ENCODE results near the gene KRT83. TPM values are rescaled to one million over a fixed set of nuclear protein-coding genes. Genes with fewer than 3 reads are reported as not detected.
"Not testable (repeated sequence)": the region's sequence is repeated elsewhere in the genome, so short reads cannot be mapped to it uniquely, and the experiment has no call there.

The KRT83 gene
- total RNA-seq, 1 donor from 2014 or later, result not detected

DNA sequence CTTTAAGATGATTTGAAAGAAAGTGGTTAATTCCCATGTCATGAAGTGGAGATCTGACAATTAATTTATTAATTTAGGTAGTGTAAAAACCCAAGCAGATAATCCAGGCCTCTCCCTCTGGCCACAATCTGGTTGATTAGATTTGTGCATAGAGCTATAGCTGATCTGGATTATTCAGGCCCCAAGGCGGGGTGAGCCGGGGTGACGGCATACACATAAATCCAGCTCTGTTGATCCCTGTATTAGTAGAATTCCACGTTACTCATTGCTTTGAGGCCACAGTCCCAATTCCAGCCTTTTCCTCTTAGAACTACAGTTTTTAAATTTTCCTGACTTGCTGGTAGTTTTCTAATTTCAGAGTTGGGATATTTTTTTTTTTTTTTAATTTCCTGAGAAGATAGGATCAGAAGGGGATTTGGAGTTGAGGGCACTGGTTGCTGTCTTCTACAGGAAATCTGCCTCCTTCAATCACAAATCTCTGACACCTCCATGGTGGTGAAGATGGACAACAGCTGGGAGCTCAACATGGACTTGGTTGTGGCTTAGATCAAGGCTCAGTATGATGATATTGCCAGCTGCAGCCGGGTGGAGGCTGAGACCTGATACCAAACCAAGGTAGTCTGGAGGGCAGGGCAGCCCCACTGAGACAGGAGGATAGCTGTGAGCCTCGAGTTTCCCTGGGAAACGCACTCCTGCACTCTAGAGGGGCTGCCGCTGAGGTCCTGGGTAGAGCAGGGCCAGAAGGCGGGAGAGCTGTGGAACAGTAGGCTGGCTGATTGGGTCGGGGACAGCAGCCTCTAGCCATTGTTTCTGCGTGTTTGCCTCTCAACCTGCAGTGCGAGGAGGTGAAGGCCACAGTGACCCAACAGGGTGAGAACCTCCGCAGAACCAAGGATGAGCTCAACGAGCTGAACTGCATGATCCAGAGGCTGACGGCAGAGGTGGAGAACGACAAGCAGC is 26.6 kb upstream of the KRT83 start:
- no peak for DNase-seq (ENCODE audit: low spot score, unreplicated experiment)
- Mint-ChIP-seq H3K9me3 (ENCODE audit: low read depth) (no peaks in the 10 kb centered on the region), H3K4me1 (ENCODE audit: low read depth) (peaks cover 28% of the 10 kb centered on the region), H3K4me3 (ENCODE audit: low read depth) (no peak overlapping the region), H3K36me3 (ENCODE audit: insufficient read depth) (no peaks in the 10 kb centered on the region), H3K27ac (no peak overlapping the region), H3K27me3 (peaks cover 35% of the 10 kb centered on the region)
- TF ChIP-seq, protein P1, sequence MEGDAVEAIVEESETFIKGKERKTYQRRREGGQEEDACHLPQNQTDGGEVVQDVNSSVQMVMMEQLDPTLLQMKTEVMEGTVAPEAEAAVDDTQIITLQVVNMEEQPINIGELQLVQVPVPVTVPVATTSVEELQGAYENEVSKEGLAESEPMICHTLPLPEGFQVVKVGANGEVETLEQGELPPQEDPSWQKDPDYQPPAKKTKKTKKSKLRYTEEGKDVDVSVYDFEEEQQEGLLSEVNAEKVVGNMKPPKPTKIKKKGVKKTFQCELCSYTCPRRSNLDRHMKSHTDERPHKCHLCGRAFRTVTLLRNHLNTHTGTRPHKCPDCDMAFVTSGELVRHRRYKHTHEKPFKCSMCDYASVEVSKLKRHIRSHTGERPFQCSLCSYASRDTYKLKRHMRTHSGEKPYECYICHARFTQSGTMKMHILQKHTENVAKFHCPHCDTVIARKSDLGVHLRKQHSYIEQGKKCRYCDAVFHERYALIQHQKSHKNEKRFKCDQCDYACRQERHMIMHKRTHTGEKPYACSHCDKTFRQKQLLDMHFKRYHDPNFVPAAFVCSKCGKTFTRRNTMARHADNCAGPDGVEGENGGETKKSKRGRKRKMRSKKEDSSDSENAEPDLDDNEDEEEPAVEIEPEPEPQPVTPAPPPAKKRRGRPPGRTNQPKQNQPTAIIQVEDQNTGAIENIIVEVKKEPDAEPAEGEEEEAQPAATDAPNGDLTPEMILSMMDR (IDR thresholded peaks at IDR 0.05; ENCODE audit: unreplicated experiment), result no peak

DNA sequence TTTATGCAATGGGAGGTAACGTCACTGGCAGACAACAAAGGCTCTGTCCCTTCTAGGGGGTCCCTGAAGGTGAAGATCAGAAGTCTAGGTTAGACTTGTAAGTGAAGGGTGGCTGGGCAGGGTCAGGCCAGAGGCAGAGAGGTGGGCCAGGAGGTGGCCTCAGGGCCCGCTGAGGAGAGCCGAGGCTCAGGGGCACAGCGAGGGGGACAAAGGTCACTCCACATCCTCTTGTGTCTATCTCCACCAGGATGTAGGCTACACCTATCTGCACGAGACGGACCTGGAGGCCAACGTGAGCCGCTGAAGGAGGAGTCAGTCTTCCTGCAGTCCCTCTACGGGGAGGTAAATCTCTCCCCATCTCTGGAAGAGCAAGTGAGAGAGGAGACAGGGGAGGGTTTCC is 25.8 kb upstream of the KRT83 start:
- H3K9me3 Mint-ChIP-seq (ENCODE audit: low read depth), result no peaks in the 10 kb centered on the region
- no peak overlapping the region for H3K4me3 Mint-ChIP-seq (ENCODE audit: low read depth)
- H3K27me3 Mint-ChIP-seq, result peaks cover 39% of the 10 kb centered on the region
- H3K4me1 Mint-ChIP-seq (ENCODE audit: low read depth), result peaks cover 28% of the 10 kb centered on the region
- TF ChIP-seq, protein P1 (IDR thresholded peaks at IDR 0.05; ENCODE audit: unreplicated experiment), result no peak
- DNase-seq (ENCODE audit: low spot score, unreplicated experiment), result no peak
- no peaks in the 10 kb centered on the region for H3K36me3 Mint-ChIP-seq (ENCODE audit: insufficient read depth)
- H3K27ac Mint-ChIP-seq, result peak overlapping the region; percentile 15

DNA sequence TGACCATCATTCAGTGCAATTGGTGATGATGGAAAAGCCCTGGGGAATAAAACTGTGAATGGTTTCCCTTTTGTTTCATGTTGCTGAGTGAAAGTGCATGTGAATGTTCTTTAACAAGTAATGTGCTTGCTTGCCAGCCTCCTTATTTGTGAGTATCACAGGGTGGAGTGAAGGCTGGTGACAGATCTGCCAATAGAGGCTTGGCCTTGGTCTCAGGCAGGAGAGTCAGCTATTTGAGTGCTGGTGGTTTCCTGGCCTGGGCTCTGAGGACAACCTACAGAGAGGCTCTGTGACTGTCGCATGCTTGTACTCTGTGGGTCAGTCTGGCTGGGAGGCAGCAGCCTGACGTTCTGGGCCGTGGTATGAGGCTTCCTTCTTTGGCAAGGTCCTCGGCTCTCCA is 25.4 kb upstream of the KRT83 start:
- TF ChIP-seq, protein P1 (IDR thresholded peaks at IDR 0.05; ENCODE audit: unreplicated experiment), result no peak
- H3K4me3 Mint-ChIP-seq (ENCODE audit: low read depth), result no peak overlapping the region
- peak overlapping the region; percentile 15 for H3K27ac Mint-ChIP-seq
- no peaks in the 10 kb centered on the region for H3K9me3 Mint-ChIP-seq (ENCODE audit: low read depth)
- peaks cover 28% of the 10 kb centered on the region for H3K4me1 Mint-ChIP-seq (ENCODE audit: low read depth)
- no peaks in the 10 kb centered on the region for H3K36me3 Mint-ChIP-seq (ENCODE audit: insufficient read depth)
- no peak for DNase-seq (ENCODE audit: low spot score, unreplicated experiment)
- peaks cover 41% of the 10 kb centered on the region for H3K27me3 Mint-ChIP-seq

DNA sequence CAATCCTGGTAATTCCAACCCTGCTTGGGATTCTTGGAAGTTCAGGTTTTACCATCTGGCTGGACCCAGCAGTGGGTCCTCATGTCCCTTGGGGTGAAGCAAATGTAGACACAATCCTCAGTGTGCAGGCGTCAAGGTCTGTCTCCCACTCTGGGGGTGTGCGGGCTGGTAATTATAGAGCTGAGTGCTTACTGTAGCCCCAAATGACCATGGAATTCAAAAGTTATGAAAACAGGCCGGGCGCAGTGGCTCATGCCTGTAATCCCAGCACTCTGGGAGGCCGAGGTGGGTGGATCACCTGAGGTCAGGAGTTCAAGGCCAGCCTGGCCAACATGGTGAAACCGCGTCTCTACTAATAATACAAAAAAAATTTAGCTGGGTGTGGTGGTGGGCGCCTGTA is 23.8 kb upstream of the KRT83 start:
- Mint-ChIP-seq H3K4me1 (ENCODE audit: low read depth) (peaks cover 28% of the 10 kb centered on the region), H3K27me3 (peaks cover 44% of the 10 kb centered on the region)
- DNase-seq (ENCODE audit: low spot score, unreplicated experiment); H3K4me3 Mint-ChIP-seq (ENCODE audit: low read depth); H3K9me3 Mint-ChIP-seq (ENCODE audit: low read depth); H3K36me3 Mint-ChIP-seq (ENCODE audit: insufficient read depth); H3K27ac Mint-ChIP-seq: not testable (repeated sequence)

DNA sequence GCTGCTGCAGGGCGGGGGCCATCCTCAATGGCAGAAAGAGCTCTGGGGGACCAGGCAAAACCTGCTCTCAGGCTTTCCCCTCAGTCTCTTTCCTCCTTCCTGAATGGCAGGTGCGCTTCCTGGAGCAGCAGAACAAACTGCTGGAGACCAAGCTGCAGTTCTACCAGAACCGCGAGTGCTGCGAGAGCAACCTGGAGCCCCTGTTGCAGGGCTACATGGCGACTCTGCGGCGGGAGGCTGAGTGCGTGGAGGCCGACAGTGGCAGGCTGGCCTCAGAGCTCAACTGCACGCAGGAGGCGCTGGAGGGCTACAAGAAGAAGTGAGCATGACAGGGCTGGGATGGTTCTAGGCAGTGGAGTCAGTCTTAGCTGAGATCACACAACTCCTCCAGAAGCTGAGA is 22.9 kb upstream of the KRT83 start:
- no peak for DNase-seq (ENCODE audit: low spot score, unreplicated experiment)
- H3K9me3 Mint-ChIP-seq (ENCODE audit: low read depth), result no peaks in the 10 kb centered on the region
- peaks cover 47% of the 10 kb centered on the region for H3K27me3 Mint-ChIP-seq
- TF ChIP-seq, protein P1 (IDR thresholded peaks at IDR 0.05; ENCODE audit: unreplicated experiment), result no peak
- peaks cover 28% of the 10 kb centered on the region for H3K4me1 Mint-ChIP-seq (ENCODE audit: low read depth)
- H3K27ac Mint-ChIP-seq, result no peak overlapping the region
- H3K4me3 Mint-ChIP-seq (ENCODE audit: low read depth), result no peak overlapping the region
- no peaks in the 10 kb centered on the region for H3K36me3 Mint-ChIP-seq (ENCODE audit: insufficient read depth)

DNA sequence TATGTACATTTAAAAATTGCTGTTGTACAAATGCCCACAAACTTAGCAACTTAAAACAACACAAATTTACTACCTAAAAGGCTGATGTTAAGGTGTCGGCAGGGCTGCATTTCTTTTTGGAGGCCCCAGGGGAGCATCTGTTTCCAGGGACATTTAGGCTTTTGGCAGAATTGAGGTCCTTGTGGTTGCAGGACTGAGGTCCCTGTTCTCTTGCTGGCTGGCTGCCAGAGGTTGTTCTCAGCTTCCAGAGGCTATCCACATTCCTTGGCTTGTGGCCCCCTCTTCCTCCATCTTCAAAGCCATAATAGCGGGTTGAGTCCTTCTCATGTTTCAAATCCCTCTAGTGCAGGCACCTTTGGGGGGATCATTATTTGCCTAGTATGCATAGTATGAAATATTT is 22.4 kb upstream of the KRT83 start:
- DNase-seq (ENCODE audit: low spot score, unreplicated experiment), result no peak
- Mint-ChIP-seq H3K36me3 (ENCODE audit: insufficient read depth) (no peaks in the 10 kb centered on the region), H3K27ac (no peak overlapping the region), H3K4me3 (ENCODE audit: low read depth) (no peak overlapping the region), H3K27me3 (peaks cover 48% of the 10 kb centered on the region), H3K9me3 (ENCODE audit: low read depth) (no peaks in the 10 kb centered on the region), H3K4me1 (ENCODE audit: low read depth) (peaks cover 26% of the 10 kb centered on the region)
- TF ChIP-seq, protein P1 (IDR thresholded peaks at IDR 0.05; ENCODE audit: unreplicated experiment), result no peak
